K562 (cell line): Measurements from ENCODE around the gene ATXN7L2. TPM values are rescaled to one million over a fixed set of nuclear protein-coding genes. Genes with fewer than 3 reads are reported as not detected.

Experiments
- ESRRB ChIP-seq: fragments of 250-450 bp; sonication (Bioruptor Pico); IDR thresholded peaks from 2 replicates; pipeline ENCODE4 v1.5.0; 2020; ENCODE audit warnings: mild to moderate bottlenecking, moderate library complexity, borderline replicate concordance
- EWSR1 ChIP-seq: fragments of 450-650 bp; IDR thresholded peaks from 2 replicates; pipeline ENCODE4 v1.6.1; 2018; ENCODE audit warnings: borderline replicate concordance, mild to moderate bottlenecking, low read depth, moderate library complexity; ENCODE audit not compliant: partially characterized antibody
- FUS ChIP-seq: fragments of 200-400 bp; formaldehyde crosslinking; optimal IDR thresholded peaks from 2 replicates; pipeline ENCODE3; 2017; ENCODE audit warnings: low read depth, low read length
- JUN ChIP-seq, 2 experiments: sonication (generic) in 1 of 2; formaldehyde crosslinking in 1 of 2; IDR thresholded peaks; 2 replicates each; pipeline versions ENCODE4 v1.6.1 to v1.8.0; 2012 to 2022; ENCODE audit warnings: borderline replicate concordance in 2 of 2, mild to moderate bottlenecking in 2 of 2, improper control_type of control experiment in 1 of 2, low read depth in 1 of 2, low read length in 1 of 2, missing genetic modification reagents in 1 of 2
- NCOR1 ChIP-seq: fragments of 450-650 bp; IDR thresholded peaks from 2 replicates; pipeline ENCODE4 v1.6.1; 2016; ENCODE audit warnings: mild to moderate bottlenecking, moderate library complexity
- PURB ChIP-seq: sonication (generic); formaldehyde crosslinking; IDR thresholded peaks from 2 replicates; pipeline ENCODE4 v1.9.0; 2021; ENCODE audit warnings: low read depth, mild to moderate bottlenecking, missing genetic modification reagents
- RREB1 ChIP-seq: fragments of 250-450 bp; sonication (Bioruptor Pico); IDR thresholded peaks from 2 replicates; pipeline ENCODE4 v1.4.0; 2020
- SETDB1 ChIP-seq: IDR thresholded peaks from one replicate; pipeline ENCODE4 v1.6.1; 2012; ENCODE audit warnings: low read length, control low read depth, inconsistent platforms
- SMAD1 ChIP-seq: fragments of 150-350 bp; IDR thresholded peaks from 2 replicates; pipeline ENCODE4 v1.6.1; 2014; ENCODE audit warnings: low read length, low read depth; ENCODE audit not compliant: partially characterized antibody
- SMARCC2 ChIP-seq: fragments of 450-650 bp; IDR thresholded peaks from 2 replicates; pipeline ENCODE4 v1.6.1; 2017; ENCODE audit warnings: antibody characterized with exemption, moderate library complexity, mild to moderate bottlenecking, low read depth
- TCF15 ChIP-seq: fragments of 250-450 bp; sonication (Bioruptor Pico); IDR thresholded peaks from 2 replicates; pipeline ENCODE4 v1.8.0; 2022; ENCODE audit warnings: moderate library complexity, mild to moderate bottlenecking, inconsistent platforms
- ZC3H4 ChIP-seq: sonication (generic); formaldehyde crosslinking; IDR thresholded peaks from 2 replicates; pipeline ENCODE4 v1.9.0; 2021; ENCODE audit warnings: missing genetic modification reagents, borderline replicate concordance
- ZFP36 ChIP-seq: fragments of 150-350 bp; IDR thresholded peaks from 2 replicates; pipeline ENCODE4 v1.6.1; 2018; ENCODE audit warnings: low read length, low read depth; ENCODE audit not compliant: partially characterized antibody
- ZNF695 ChIP-seq: fragments of 450-650 bp; formaldehyde crosslinking; IDR thresholded peaks from 2 replicates; pipeline ENCODE4 v1.4.0; 2020; ENCODE audit warnings: mild to moderate bottlenecking, moderate library complexity
- polyA plus RNA-seq, 8 experiments: library from polyadenylated mRNA; depleted of rRNA in 4 of 8; stranded (reverse) in 5 of 8; unstranded in 3 of 8; fragments of >200 nt; fragmentation: Nextera tagmentation in 2 of 8; fragmentation: Illumina TruSeq in 1 of 8; extraction: Ambion mirVana in 2 of 8; extraction: Trizol in 1 of 8; gene quantifications; 2 replicates each; pipeline versions ENCODE4 v1.2.1 to v1.2.3, GENCODE V29; 2011 to 2014; ENCODE audit warnings: inconsistent platforms in 1 of 8, missing spikeins in 1 of 8
- total RNA-seq, 7 experiments: library from RNA; depleted of rRNA in 6 of 7; stranded (reverse); fragments of >200 nt in 6 of 7; fragmentation: Illumina TruSeq in 2 of 7; extraction: Trizol in 2 of 7; gene quantifications; 2 replicates each; pipeline versions ENCODE4 v1.2.1 to v1.2.3, GENCODE V29; 2011 to 2021; ENCODE audit warnings: low replicate concordance in 1 of 7
- TF ChIP-seq, protein P1 (sequence below): sonication (generic); formaldehyde crosslinking; IDR thresholded peaks from 2 replicates; pipeline ENCODE4 v1.8.1; 2023; ENCODE audit warnings: mild to moderate bottlenecking, missing genetic modification reagents, moderate library complexity
- TF ChIP-seq, protein P2 (sequence below): fragments of 250-450 bp; sonication (Bioruptor Pico); IDR thresholded peaks from 2 replicates; pipeline ENCODE4 v1.6.1; 2021; ENCODE audit warnings: mild to moderate bottlenecking
- TF ChIP-seq, protein P3 (sequence below): sonication (generic); formaldehyde crosslinking; IDR thresholded peaks from 2 replicates; pipeline ENCODE4 v1.8.0; 2023; ENCODE audit warnings: mild to moderate bottlenecking, missing genetic modification reagents

ATXN7L2 gene
- total and polyA plus RNA-seq, 9 of the 15 experiments (the other 6 are each of a cell fraction or from before 2014, with no cell fraction given), result 0.21 to 10.4 (median 5.8) TPM

GRCh38 chr1:109483672-109484518 lies at the start of gene ATXN7L2 (continued):
- TF ChIP-seq FUS (no peak), ZFP36 (peak; percentile 50), TCF15 (CRISPR knock-in tag) (no peak), SMAD1 (no peak), EWSR1 (no peak), SMARCC2 (no peak), PURB (no peak), ZNF695 (no peak), ZC3H4 (CRISPR knock-in tag) (no peak), RREB1 (CRISPR knock-in tag) (no peak), SETDB1 (no peak), JUN (IDR thresholded peaks at IDR 0.05; ENCODE audit: borderline replicate concordance, low read depth, low read length) (peak; percentile 54; the same call in 1 of the 2 replicates), JUN (CRISPR knock-in tag; IDR thresholded peaks at IDR 0.05; ENCODE audit: borderline replicate concordance) (peak; percentile 86; the same call in 1 of the 2 replicates), NCOR1 (no peak; the same call in 1 of the 2 replicates), ESRRB (CRISPR knock-in tag) (no peak)
- TF ChIP-seq, protein P1, sequence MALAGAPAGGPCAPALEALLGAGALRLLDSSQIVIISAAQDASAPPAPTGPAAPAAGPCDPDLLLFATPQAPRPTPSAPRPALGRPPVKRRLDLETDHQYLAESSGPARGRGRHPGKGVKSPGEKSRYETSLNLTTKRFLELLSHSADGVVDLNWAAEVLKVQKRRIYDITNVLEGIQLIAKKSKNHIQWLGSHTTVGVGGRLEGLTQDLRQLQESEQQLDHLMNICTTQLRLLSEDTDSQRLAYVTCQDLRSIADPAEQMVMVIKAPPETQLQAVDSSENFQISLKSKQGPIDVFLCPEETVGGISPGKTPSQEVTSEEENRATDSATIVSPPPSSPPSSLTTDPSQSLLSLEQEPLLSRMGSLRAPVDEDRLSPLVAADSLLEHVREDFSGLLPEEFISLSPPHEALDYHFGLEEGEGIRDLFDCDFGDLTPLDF, result peak; percentile 83
- TF ChIP-seq, protein P2, sequence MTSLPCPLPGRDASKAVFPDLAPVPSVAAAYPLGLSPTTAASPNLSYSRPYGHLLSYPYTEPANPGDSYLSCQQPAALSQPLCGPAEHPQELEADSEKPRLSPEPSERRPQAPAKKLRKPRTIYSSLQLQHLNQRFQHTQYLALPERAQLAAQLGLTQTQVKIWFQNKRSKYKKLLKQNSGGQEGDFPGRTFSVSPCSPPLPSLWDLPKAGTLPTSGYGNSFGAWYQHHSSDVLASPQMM (CRISPR knock-in tag), result no peak
- TF ChIP-seq, protein P3, sequence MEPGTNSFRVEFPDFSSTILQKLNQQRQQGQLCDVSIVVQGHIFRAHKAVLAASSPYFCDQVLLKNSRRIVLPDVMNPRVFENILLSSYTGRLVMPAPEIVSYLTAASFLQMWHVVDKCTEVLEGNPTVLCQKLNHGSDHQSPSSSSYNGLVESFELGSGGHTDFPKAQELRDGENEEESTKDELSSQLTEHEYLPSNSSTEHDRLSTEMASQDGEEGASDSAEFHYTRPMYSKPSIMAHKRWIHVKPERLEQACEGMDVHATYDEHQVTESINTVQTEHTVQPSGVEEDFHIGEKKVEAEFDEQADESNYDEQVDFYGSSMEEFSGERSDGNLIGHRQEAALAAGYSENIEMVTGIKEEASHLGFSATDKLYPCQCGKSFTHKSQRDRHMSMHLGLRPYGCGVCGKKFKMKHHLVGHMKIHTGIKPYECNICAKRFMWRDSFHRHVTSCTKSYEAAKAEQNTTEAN, result peak; percentile 24; the same call in 1 of the 2 replicates
